Natural killer cell treated with Interleukin-12 subunit alpha and Interleukin-12 subunit beta and Interleukin-15 and Interleukin-18, amount 100 ng/mL, for 72 hours (primary cell): ENCODE results near the gene RAPGEF5. TPM values are rescaled to one million over a fixed set of nuclear protein-coding genes. Genes with fewer than 3 reads are reported as not detected.
"Not testable (repeated sequence)": the region's sequence is repeated elsewhere in the genome, so short reads cannot be mapped to it uniquely, and the experiment has no call there.

ENCODE experiments used
- ATAC-seq, 2 donors: fragments of 150-1000 bp; cut with Tn5 transposase in 1 of 2; sonication (Bioruptor Pico), chemical (Tn5 transposase) in 1 of 2; 2 replicates each; pipeline ENCODE4 v1.10.0; 2021
- DNase-seq: peaks from one replicate; pipeline ENCODE4 v3.0.0; 2022; ENCODE audit warnings: low spot score
- H3K27ac Mint-ChIP-seq, 2 donors: 1 replicate in 1 of 2; 2 replicates in 1 of 2; pipeline ENCODE4 v1.8.0; 2022; ENCODE audit warnings: mixed read lengths in 2 of 2, mild to moderate bottlenecking in 1 of 2, moderate library complexity in 1 of 2
- H3K27me3 Mint-ChIP-seq, 2 donors: 1 replicate in 1 of 2; 2 replicates in 1 of 2; pipeline ENCODE4 v1.8.0; 2022; ENCODE audit warnings: mixed read lengths in 2 of 2
- H3K36me3 Mint-ChIP-seq: one replicate; pipeline ENCODE4 v1.8.0; 2022; ENCODE audit warnings: mixed read lengths
- H3K4me1 Mint-ChIP-seq, 2 donors: 1 replicate in 1 of 2; 2 replicates in 1 of 2; pipeline ENCODE4 v1.8.0; 2022; ENCODE audit warnings: low read depth in 2 of 2, mixed read lengths in 2 of 2, mild to moderate bottlenecking in 1 of 2
- H3K4me3 Mint-ChIP-seq: one replicate; pipeline ENCODE4 v1.8.0; 2022; ENCODE audit warnings: mixed read lengths
- H3K9me3 Mint-ChIP-seq: 2 replicates; pipeline ENCODE4 v1.8.0; 2022; ENCODE audit warnings: mixed read lengths
- total RNA-seq, 2 donors: library from RNA; stranded (reverse); gene quantifications; one replicate each; pipeline ENCODE4 v1.2.3, GENCODE V29; 2022

RAPGEF5 gene
- total RNA-seq, 2 donors from 2014 or later, result 0.26 to 1.1 TPM

DNA sequence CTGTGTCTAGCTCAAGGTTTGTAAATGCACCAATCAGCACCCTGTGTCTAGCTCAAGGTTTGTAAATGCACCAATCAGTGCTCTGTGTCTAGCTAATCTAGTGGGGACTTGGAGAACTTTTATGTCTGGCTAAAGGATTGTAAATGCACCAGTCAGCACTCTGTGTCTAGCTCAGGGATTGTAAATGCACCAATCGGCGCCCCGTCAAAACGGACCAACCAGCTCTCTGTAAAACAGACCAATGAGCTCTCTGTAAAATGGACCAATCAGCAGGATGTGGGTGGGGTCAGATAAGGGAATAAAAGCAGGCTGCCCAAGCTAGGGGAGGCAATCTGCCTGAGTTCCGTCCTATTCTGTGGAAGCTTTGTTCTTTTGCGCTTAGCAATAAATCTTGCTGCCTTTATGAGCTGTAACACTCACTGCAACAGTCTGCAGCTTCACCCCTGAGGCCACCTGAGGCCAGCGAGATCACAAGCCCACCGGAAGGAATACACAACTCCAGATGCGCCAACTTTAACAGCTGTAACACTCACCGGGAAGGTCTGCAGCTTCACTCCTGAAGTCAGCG lies 265.9 kb downstream of the RAPGEF5 start:
- H3K36me3 Mint-ChIP-seq, H3K4me1 Mint-ChIP-seq, H3K4me3 Mint-ChIP-seq: not testable (repeated sequence)

DNA sequence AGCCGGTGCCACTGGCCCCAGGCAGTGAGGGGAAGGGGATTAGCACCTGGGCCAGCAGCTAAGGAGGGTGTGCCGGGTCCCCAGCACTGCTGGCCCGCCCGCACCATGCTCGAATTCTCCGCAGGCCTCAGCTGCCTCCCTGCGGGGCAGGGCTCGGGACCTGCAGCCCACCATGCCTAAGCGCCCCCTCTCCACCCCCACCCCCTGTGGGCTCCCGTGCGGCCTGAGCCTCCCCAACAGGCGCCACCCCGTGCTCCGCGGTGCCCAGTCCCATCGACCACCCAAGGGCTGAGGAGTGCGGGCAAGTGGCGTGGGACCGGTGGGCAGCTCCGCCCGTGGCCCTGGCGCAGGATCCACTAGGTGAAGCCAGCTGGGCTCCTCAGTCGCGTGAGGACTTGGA lies 266.4 kb downstream of the RAPGEF5 start:
- Mint-ChIP-seq H3K4me1 (peaks cover 0 to 5% of the 10 kb centered on the region in 2 donors), H3K27ac (no peak overlapping the region), H3K27me3 (peaks cover 3 to 18% of the 10 kb centered on the region in 2 donors), H3K9me3 (no peaks in the 10 kb centered on the region), H3K4me3 (no peak overlapping the region), H3K36me3 (no peaks in the 10 kb centered on the region)
- ATAC-seq, result peak; percentile 14 to 40
- no peak for DNase-seq

More for the DNA sequence above, 265.9 kb downstream of the RAPGEF5 start:
- ATAC-seq, H3K27ac Mint-ChIP-seq, H3K9me3 Mint-ChIP-seq, DNase-seq: not testable (repeated sequence)
- H3K27me3 Mint-ChIP-seq, result peaks cover 3 to 19% of the 10 kb centered on the region in 2 donors

- H3K36me3 Mint-ChIP-seq, result no peaks in the 10 kb centered on the region
- ATAC-seq (no peak), DNase-seq (no peak)
- H3K27ac Mint-ChIP-seq, result no peak overlapping the region
- peaks cover 0 to 5% of the 10 kb centered on the region in 2 donors for H3K4me1 Mint-ChIP-seq
- no peak overlapping the region for H3K4me3 Mint-ChIP-seq
- no peaks in the 10 kb centered on the region for H3K9me3 Mint-ChIP-seq
- H3K27me3 Mint-ChIP-seq, result peaks cover 3 to 14% of the 10 kb centered on the region in 2 donors
Observed at GRCh38 chr7:22090107-22090506, 266.8 kb downstream of the RAPGEF5 start.

- H3K9me3 Mint-ChIP-seq, result no peaks in the 10 kb centered on the region
- H3K4me1 Mint-ChIP-seq, result peaks cover 0 to 5% of the 10 kb centered on the region in 2 donors
- no peaks in the 10 kb centered on the region for H3K36me3 Mint-ChIP-seq
- H3K27ac Mint-ChIP-seq, result no peak overlapping the region
- ATAC-seq (no peak), DNase-seq (no peak)
- H3K27me3 Mint-ChIP-seq, result peaks cover 3 to 7% of the 10 kb centered on the region in 2 donors
- H3K4me3 Mint-ChIP-seq, result no peak overlapping the region
Observed at GRCh38 chr7:22088827-22089226, 268.1 kb downstream of the RAPGEF5 start.

DNA sequence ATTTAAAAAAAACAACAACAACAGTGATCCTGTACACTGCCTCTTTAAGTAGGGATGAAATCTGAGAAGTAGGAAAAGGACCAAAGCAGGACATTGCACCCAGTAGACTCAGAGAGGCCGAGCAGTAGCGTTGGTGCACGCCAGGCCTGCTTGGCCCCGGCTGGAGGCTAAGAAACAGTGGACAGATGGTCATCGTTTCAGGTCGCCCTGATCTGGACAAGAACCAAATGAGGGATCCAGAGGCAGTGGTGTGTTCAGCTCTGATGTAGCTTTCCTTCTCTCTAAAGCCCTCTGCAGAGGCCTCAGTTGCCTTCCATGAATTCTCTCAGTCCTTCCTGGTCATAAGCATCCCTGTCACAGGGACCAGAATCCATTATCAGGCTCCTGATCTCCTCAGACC lies 269.1 kb downstream of the RAPGEF5 start:
- Mint-ChIP-seq H3K4me3 (no peak overlapping the region), H3K4me1 (peaks cover 0 to 10% of the 10 kb centered on the region in 2 donors), H3K9me3 (no peaks in the 10 kb centered on the region), H3K27me3 (peaks cover 0 to under 1% of the 10 kb centered on the region in 2 donors), H3K36me3 (no peaks in the 10 kb centered on the region), H3K27ac (no peak overlapping the region)
- DNase-seq (no peak), ATAC-seq (no peak)

DNA sequence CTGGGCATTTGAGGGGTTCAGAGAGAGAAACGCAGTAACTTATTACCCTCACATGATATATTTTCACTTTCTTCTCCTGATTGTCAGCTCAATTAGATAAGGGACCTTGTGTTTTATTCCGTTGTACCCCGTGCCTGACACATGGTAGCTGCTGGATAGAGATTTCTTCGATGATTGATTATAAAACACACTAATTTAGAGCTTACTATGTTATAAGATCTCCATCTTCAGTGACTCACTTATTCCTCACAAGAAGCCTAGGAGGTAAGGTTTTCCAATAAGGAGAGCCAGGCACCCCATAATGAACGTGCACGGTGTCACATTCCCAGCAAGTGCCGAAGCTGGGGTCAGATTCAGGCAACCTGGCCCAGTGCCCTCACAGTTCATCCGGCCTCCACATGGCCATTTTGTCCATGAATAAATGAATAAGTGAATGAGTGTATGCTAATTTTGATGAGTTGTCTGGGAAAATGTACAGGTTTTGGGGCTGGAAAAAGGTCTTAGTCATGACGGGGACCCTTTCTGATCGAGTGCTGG lies 273.2 kb downstream of the RAPGEF5 start:
- Mint-ChIP-seq H3K36me3 (no peaks in the 10 kb centered on the region), H3K9me3 (no peaks in the 10 kb centered on the region), H3K27me3 (peaks cover 13 to 25% of the 10 kb centered on the region in 2 donors), H3K4me3 (peak overlapping the region; percentile 79), H3K27ac (peak overlapping the region; percentile 53 to 72), H3K4me1 (peaks cover 9 to 12% of the 10 kb centered on the region in 2 donors)
- no peak for ATAC-seq
- DNase-seq, result no peak

DNA sequence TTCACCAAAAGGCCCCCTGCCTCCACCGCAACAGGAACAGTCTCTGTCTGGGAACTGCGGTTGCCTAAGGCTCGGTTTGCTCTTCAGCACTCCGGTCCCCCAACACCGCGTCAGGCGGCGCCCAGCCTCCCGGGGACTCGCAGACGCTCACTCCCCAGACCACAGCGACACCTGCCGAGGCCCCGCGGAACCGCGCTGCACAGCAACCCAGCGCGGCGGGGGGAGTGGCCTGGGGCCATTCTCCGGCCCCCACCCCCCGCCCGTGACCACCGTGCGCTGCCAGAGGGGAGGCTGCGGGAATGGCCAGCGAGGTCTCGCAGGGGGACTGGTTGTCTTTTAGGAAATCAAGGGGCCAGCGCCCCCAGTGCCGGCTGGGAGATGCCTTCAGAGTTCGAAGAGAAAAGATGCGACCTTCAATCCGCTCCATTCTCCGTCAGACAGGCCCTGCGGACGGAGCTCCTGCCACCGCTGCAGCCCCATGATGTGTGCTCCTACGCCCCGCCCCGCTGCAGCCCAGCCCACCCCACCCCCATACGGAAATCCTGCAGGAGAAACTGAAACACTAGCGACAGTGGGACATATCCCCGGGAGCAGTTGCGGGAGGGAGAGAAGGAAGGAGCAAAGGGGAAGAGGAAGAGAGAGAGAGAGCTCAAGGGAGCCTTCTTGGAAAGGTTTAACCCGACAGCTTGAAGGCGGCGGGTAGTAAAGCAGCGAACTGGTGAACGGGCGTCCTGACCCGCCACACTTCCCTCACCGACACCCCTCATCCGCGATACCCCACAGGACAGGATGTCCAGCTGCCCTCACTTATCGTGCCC lies 273.9 kb downstream of the RAPGEF5 start:
- H3K4me1 Mint-ChIP-seq, result peaks cover 9 to 10% of the 10 kb centered on the region in 2 donors
- H3K9me3 Mint-ChIP-seq, result no peaks in the 10 kb centered on the region
- H3K27me3 Mint-ChIP-seq, result peaks cover 14 to 27% of the 10 kb centered on the region in 2 donors
- no peaks in the 10 kb centered on the region for H3K36me3 Mint-ChIP-seq
- peak overlapping the region; percentile 53 to 72 for H3K27ac Mint-ChIP-seq
- peak overlapping the region; percentile 79 for H3K4me3 Mint-ChIP-seq
- DNase-seq, result peak; percentile 89
- peak; percentile 98 for ATAC-seq

DNA sequence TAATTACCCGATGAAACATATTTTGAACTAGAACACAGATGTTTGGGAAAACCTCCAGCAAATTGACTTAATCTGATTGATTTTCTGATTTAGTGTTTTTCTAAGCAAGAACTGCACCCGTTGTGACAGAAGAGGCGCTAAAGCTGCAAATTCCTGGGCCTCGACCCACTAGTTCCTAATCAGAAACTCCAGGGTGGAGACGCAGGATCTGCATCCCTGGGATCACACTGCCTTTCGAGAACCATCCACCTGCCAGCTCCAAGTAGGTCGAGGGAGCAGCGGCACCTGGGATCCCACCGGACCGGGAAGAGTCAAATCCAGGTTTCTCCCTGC lies 274.4 kb downstream of the RAPGEF5 start:
- Mint-ChIP-seq H3K4me1 (peaks cover 9 to 10% of the 10 kb centered on the region in 2 donors), H3K36me3 (no peaks in the 10 kb centered on the region), H3K27ac (peak overlapping the region in 1 of 2 donors; percentile 59), H3K9me3 (no peaks in the 10 kb centered on the region), H3K4me3 (peak overlapping the region; percentile 79), H3K27me3 (peaks cover 17 to 33% of the 10 kb centered on the region in 2 donors)
- DNase-seq, result no peak
- ATAC-seq, result peak in 1 of 2 donors; percentile 29

DNA sequence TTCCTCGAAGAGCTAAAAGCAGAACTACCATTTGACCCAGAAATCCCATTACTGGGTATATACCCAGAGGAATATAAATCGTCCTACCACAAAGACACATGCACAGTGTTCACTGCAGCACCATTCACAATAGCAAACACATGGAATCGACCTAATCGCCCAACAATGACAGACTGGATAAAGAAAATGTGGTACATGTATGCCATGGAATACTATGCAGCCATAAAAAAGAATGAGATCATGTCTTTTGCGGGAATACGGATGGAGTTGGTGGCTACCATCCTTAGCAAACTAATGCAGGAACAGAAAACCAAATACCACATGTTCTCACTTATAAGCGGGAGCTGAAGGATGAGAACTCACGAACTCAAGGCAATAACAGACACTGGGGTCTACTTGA lies 276.7 kb downstream of the RAPGEF5 start:
- H3K27me3 Mint-ChIP-seq, result peaks cover 24 to 48% of the 10 kb centered on the region in 2 donors
- H3K9me3 Mint-ChIP-seq, DNase-seq, ATAC-seq, H3K4me3 Mint-ChIP-seq, H3K36me3 Mint-ChIP-seq, H3K27ac Mint-ChIP-seq: not testable (repeated sequence)
- H3K4me1 Mint-ChIP-seq, result peaks cover 9 to 10% of the 10 kb centered on the region in 2 donors

DNA sequence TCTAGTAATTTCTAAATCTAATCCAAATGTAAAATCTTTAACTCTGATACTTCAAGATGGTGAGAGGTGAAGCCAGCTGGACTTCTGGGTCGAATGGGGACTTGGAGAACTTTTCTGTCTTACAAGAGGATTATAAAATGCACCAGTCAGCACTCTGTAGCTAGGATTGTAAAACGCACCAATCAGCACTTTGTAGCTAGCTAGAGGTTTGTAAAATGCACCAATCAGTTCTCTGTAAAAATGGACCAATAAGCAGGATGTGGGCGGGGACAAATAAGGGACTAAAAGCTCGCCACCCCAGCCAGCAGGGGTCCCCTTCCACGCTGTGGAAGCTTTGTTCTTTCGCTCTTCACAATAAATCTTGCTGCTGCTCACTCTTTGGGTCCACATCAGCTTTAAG lies 278.1 kb downstream of the RAPGEF5 start:
- H3K27ac Mint-ChIP-seq, result not testable (repeated sequence)

GRCh38 chr7:22075561-22075960 lies 281.4 kb downstream of the RAPGEF5 start:
- Mint-ChIP-seq H3K4me1 (no peaks in the 10 kb centered on the region), H3K36me3 (no peaks in the 10 kb centered on the region), H3K27me3 (peaks cover 27 to 39% of the 10 kb centered on the region in 2 donors), H3K9me3 (no peaks in the 10 kb centered on the region), H3K4me3 (no peak overlapping the region), H3K27ac (no peak overlapping the region)
- ATAC-seq (no peak), DNase-seq (no peak)

More for the DNA sequence above, 278.1 kb downstream of the RAPGEF5 start:
- not testable (repeated sequence) for H3K36me3 Mint-ChIP-seq, H3K4me3 Mint-ChIP-seq, H3K9me3 Mint-ChIP-seq, ATAC-seq, DNase-seq
- peaks cover 9 to 10% of the 10 kb centered on the region in 2 donors for H3K4me1 Mint-ChIP-seq
- peaks cover 28 to 56% of the 10 kb centered on the region in 2 donors for H3K27me3 Mint-ChIP-seq

DNA sequence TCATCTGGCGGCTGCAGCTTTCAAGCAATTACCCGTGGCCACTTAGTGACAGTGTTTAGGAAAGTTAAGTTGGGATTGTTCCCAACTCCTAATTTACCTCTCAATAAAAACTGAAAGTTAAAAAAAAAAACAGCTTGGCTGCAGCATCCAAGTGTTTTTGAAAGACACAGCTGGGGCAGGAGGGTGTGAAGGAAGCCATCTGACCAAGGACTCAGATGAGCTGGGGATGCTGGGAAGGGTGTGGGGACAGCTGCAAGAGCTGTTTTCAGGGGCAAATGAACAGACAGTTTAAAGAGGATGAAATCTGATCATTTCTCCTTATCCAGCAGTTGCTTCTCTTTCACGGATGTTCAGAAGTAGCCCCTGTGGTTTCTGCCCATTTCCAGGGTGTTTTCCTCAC lies 282.1 kb downstream of the RAPGEF5 start:
- Mint-ChIP-seq H3K27ac (no peak overlapping the region), H3K4me3 (no peak overlapping the region), H3K4me1 (no peaks in the 10 kb centered on the region), H3K36me3 (no peaks in the 10 kb centered on the region), H3K27me3 (peaks cover 25 to 32% of the 10 kb centered on the region in 2 donors), H3K9me3 (no peaks in the 10 kb centered on the region)
- no peak for DNase-seq
- no peak for ATAC-seq
